ENCODE results near the gene GPC5. TPM values are rescaled to one million over a fixed set of nuclear protein-coding genes. Genes with fewer than 3 reads are reported as not detected.

GPC5 gene
- total and polyA plus RNA-seq, 3 experiments from 2014 or later, result 0.08 to 0.39 (median 0.13) TPM

DNA sequence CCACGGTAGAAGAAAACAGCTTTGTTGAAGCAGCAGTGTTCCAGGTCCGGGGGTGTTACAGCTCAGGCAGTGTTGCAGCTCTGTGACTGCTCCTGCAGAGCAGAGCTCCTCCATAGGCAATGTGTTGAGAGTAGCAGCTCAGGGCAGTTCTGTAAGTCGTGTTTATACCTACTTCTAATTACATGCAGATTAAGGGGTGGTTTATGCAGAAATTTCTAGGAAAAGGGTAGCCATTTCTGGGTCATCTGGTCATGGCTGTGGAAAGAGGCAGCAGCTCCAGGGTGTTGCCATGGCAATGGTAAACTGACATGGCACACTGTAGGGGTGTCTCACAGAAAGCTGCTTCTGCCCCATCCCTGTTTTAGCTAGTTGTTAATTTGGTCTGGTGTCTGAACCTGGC is 316.4 kb downstream of the GPC5 start:
- no peaks in the 10 kb centered on the region for H3K4me1 ChIP-seq (ENCODE audit: insufficient read depth, low read length)
- no peaks in the 10 kb centered on the region for H3K36me3 ChIP-seq (ENCODE audit: insufficient read depth, low read length)
- Mint-ChIP-seq H3K36me3 (no peaks in the 10 kb centered on the region), H3K4me3 (no peak overlapping the region), H3K27ac (no peak overlapping the region), H3K4me1 (no peaks in the 10 kb centered on the region), H3K9me3 (peaks cover 0 to 3% (median 0%) of the 10 kb centered on the region in 5 donors), H3K27me3 (no peaks in the 10 kb centered on the region)
- DNase-seq, result no peak
- H3K27ac ChIP-seq (ENCODE audit: low read depth, low read length), result no peak overlapping the region
- H3K4me3 ChIP-seq (ENCODE audit: low read length), result no peak overlapping the region
- ChIA-PET POLR2A (no interaction called here), CTCF (no interaction called here)
- no peaks in the 10 kb centered on the region for H3K9me3 ChIP-seq (ENCODE audit: low read length)
- H3K27me3 ChIP-seq (ENCODE audit: insufficient read depth, low read length, poor library complexity, severe bottlenecking), result no peaks in the 10 kb centered on the region

DNA sequence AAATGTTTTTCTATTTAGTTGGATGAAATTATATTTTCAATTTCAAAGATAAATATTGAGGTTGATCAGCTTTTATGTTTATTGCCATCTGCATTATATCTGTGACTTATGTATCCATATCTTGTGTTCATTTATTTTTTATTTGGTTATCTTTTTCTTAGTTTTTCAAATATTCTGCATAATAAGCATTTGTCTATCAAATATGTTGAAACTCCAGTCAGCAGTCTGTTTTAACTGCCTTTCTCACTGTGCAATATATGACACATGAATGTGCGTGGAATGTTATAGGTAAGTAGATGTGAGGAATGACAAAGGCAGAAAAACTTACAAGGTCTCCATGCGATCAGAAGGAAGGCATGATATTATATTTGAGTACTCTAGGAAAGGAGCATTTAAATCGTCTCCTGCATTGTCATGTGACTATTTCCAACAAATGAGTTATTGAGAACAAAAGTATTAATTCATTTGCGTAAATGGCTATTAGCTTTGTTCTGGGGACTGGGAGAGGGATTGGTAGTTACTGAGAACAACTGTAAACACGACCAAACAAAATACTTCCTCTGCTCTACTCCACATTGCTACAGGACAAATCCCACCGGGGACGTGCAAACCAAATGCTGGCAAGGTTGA is 318.1 kb downstream of the GPC5 start:
- Mint-ChIP-seq H3K4me1 (no peaks in the 10 kb centered on the region), H3K4me3 (no peak overlapping the region), H3K27me3 (no peaks in the 10 kb centered on the region), H3K27ac (no peak overlapping the region), H3K9me3 (peaks cover 0 to 3% (median 0%) of the 10 kb centered on the region in 5 donors), H3K36me3 (no peaks in the 10 kb centered on the region)
- DNase-seq, result no peak
- ChIA-PET CTCF (no interaction called here), POLR2A (no interaction called here)
- Histone ChIP-seq H3K4me1 (ENCODE audit: insufficient read depth, low read length) (no peaks in the 10 kb centered on the region), H3K4me3 (ENCODE audit: low read length) (no peak overlapping the region), H3K9me3 (ENCODE audit: low read length) (no peaks in the 10 kb centered on the region), H3K36me3 (ENCODE audit: insufficient read depth, low read length) (no peaks in the 10 kb centered on the region), H3K27me3 (ENCODE audit: insufficient read depth, low read length, poor library complexity, severe bottlenecking) (no peaks in the 10 kb centered on the region), H3K27ac (ENCODE audit: low read depth, low read length) (no peak overlapping the region)

DNA sequence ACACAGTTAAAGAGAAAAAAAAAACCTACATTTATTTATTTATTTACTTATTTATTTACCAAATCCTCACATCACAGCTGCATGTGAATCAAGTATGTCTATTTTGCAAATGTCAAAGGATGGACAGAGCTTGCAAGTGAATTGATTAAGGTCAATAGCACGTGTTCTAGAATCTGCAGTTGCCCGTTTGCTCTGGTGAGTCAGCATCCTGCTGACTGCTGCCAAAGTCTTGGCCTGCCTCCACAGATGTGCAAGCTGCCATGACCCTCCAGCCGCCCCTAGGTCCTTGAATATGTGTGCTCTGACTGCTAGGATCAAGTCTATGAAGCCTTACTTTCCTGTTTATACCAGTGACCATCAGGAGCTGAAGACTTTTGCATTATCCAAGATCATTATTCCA is 320.6 kb downstream of the GPC5 start:
- Mint-ChIP-seq H3K27ac (no peak overlapping the region), H3K9me3 (peaks cover 0 to 3% (median 0%) of the 10 kb centered on the region in 5 donors), H3K4me3 (no peak overlapping the region), H3K4me1 (no peaks in the 10 kb centered on the region), H3K27me3 (no peaks in the 10 kb centered on the region), H3K36me3 (no peaks in the 10 kb centered on the region)
- ChIA-PET CTCF (no interaction called here), POLR2A (no interaction called here)
- H3K27ac ChIP-seq (ENCODE audit: low read depth, low read length), result no peak overlapping the region
- H3K4me1 ChIP-seq (ENCODE audit: insufficient read depth, low read length), result no peaks in the 10 kb centered on the region
- H3K36me3 ChIP-seq (ENCODE audit: insufficient read depth, low read length), result no peaks in the 10 kb centered on the region
- DNase-seq, result no peak
- no peaks in the 10 kb centered on the region for H3K9me3 ChIP-seq (ENCODE audit: low read length)
- H3K27me3 ChIP-seq (ENCODE audit: insufficient read depth, low read length, poor library complexity, severe bottlenecking), result no peaks in the 10 kb centered on the region
- H3K4me3 ChIP-seq (ENCODE audit: low read length), result no peak overlapping the region

DNA sequence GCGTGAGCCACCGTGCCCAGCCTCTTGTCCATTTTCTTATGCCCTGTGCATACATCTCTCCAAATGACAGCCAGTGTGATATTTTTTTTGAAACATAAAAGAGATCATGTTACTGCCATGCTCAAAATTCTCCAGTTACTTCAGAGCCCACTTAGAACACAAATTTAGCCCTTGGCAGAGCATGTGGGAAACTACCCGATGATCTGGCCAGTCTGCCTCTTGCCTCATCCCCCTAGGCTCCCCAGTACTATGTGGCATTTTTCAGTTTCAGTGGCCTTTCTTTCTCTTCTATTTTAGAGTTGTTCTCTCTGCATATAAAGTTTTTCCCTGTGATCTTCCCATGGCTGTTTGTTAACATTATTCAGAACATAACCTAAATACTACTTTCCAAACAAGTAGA is 323.0 kb downstream of the GPC5 start:
- Histone ChIP-seq H3K27me3 (ENCODE audit: insufficient read depth, low read length, poor library complexity, severe bottlenecking) (no peaks in the 10 kb centered on the region), H3K9me3 (ENCODE audit: low read length) (no peaks in the 10 kb centered on the region), H3K4me1 (ENCODE audit: insufficient read depth, low read length) (no peaks in the 10 kb centered on the region), H3K36me3 (ENCODE audit: insufficient read depth, low read length) (no peaks in the 10 kb centered on the region), H3K4me3 (ENCODE audit: low read length) (no peak overlapping the region), H3K27ac (ENCODE audit: low read depth, low read length) (no peak overlapping the region)
- no peaks in the 10 kb centered on the region for H3K9me3 Mint-ChIP-seq
- ChIA-PET CTCF (no interaction called here), POLR2A (no interaction called here)
- no peaks in the 10 kb centered on the region for H3K27me3 Mint-ChIP-seq
- DNase-seq, result no peak
- no peaks in the 10 kb centered on the region for H3K4me1 Mint-ChIP-seq
- H3K36me3 Mint-ChIP-seq, result no peaks in the 10 kb centered on the region
- H3K27ac Mint-ChIP-seq, result peak overlapping the region in 1 of 8 donors; percentile 18
- H3K4me3 Mint-ChIP-seq, result no peak overlapping the region

DNA sequence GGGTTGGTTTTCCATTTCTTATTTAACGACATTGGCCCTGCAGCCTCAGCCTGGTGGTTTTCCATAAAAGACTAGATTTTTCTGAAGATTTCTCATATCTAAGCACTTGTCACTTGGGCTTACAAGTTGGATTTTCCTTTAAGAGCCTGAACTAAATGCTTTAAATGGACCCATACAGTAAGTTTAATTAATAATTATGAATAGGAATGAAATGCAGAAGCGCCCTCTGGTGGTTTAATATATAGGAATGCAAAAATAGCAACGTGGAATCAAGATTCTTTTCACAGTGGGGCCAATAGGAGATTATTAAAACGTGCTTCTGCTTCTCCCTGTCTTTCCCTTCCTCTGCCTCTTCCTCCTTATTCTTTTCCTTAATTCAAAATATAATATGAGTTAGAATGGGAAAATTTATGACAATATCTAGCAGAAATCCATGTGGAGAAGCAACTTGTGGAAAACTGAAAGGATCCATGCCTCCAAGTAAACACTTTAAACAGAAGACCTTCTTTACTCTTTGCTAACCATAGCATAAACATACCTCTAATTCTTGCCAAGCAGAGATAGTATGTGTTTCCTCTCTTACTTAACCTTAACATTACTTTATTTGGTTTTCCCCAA is 324.0 kb downstream of the GPC5 start:
- H3K4me3 Mint-ChIP-seq, result no peak overlapping the region
- DNase-seq, result peak in 1 of 5 donors; percentile 7
- Histone ChIP-seq H3K36me3 (ENCODE audit: insufficient read depth, low read length) (no peaks in the 10 kb centered on the region), H3K4me1 (ENCODE audit: insufficient read depth, low read length) (no peaks in the 10 kb centered on the region), H3K4me3 (ENCODE audit: low read length) (no peak overlapping the region), H3K27me3 (ENCODE audit: insufficient read depth, low read length, poor library complexity, severe bottlenecking) (no peaks in the 10 kb centered on the region), H3K9me3 (ENCODE audit: low read length) (no peaks in the 10 kb centered on the region), H3K27ac (ENCODE audit: low read depth, low read length) (no peak overlapping the region)
- H3K9me3 Mint-ChIP-seq, result no peaks in the 10 kb centered on the region
- no peaks in the 10 kb centered on the region for H3K36me3 Mint-ChIP-seq
- H3K27me3 Mint-ChIP-seq, result no peaks in the 10 kb centered on the region
- H3K27ac Mint-ChIP-seq, result no peak overlapping the region
- no peaks in the 10 kb centered on the region for H3K4me1 Mint-ChIP-seq
- POLR2A ChIA-PET, result no interaction called here
- CTCF ChIA-PET, result interaction anchor here (1.2 kb wide), 1 partner anchor 13 kb away, joined by 4 read pairs; no protein-coding TSS in a partner anchor

DNA sequence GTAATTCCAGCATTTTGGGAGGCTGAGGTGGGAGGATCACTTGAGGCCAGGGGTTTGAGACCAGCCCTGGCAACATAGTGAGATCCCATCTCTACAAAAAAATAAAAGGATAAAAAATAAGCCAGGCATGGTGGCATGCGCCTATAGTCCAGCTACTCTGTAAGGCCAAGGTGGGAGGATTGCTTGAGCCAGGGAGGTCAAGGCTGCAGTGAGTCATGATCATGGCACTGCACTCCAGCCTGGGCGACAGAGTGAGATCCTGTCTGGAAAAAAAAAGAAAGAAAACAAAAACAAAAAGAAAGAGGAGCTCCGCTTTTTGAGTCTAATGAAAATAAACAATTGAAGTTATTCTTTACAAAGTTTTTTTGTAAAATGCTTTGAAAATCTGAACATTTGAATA is 326.2 kb downstream of the GPC5 start:
- POLR2A ChIA-PET, result no interaction called here
- Histone ChIP-seq H3K27me3 (ENCODE audit: insufficient read depth, low read length, poor library complexity, severe bottlenecking) (no peaks in the 10 kb centered on the region), H3K4me3 (ENCODE audit: low read length) (no peak overlapping the region), H3K4me1 (ENCODE audit: insufficient read depth, low read length) (no peaks in the 10 kb centered on the region), H3K36me3 (ENCODE audit: insufficient read depth, low read length) (no peaks in the 10 kb centered on the region), H3K27ac (ENCODE audit: low read depth, low read length) (no peak overlapping the region), H3K9me3 (ENCODE audit: low read length) (no peaks in the 10 kb centered on the region)
- CTCF ChIA-PET, result no interaction called here
- Mint-ChIP-seq H3K4me1 (no peaks in the 10 kb centered on the region), H3K4me3 (no peak overlapping the region), H3K9me3 (no peaks in the 10 kb centered on the region), H3K27ac (no peak overlapping the region), H3K27me3 (no peaks in the 10 kb centered on the region), H3K36me3 (no peaks in the 10 kb centered on the region)
- no peak for DNase-seq

DNA sequence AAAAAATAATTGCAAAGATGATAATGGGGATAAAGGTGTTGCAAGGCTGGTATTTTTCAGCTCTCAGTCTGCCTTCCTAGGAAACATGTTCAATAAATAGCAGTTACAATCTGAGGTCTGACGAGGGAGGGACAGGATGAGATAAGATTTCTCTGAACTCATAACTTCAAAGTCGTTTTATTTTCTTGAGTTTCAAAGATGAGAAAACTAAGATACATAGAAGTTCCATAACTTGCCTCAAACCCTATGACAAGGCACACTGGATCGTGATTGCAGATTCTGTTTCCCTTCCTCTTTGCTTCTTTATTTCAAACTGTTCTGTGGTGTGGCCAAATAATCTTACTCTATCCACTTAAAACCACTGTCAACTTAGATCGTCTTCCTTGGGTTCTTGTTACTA is 327.2 kb downstream of the GPC5 start:
- DNase-seq, result no peak
- no peaks in the 10 kb centered on the region for H3K9me3 ChIP-seq (ENCODE audit: low read length)
- Mint-ChIP-seq H3K27ac (no peak overlapping the region), H3K36me3 (no peaks in the 10 kb centered on the region), H3K27me3 (no peaks in the 10 kb centered on the region), H3K4me1 (no peaks in the 10 kb centered on the region), H3K4me3 (no peak overlapping the region), H3K9me3 (no peaks in the 10 kb centered on the region)
- no peaks in the 10 kb centered on the region for H3K27me3 ChIP-seq (ENCODE audit: insufficient read depth, low read length, poor library complexity, severe bottlenecking)
- no peaks in the 10 kb centered on the region for H3K4me1 ChIP-seq (ENCODE audit: insufficient read depth, low read length)
- CTCF ChIA-PET, result no interaction called here
- no peak overlapping the region for H3K27ac ChIP-seq (ENCODE audit: low read depth, low read length)
- no peak overlapping the region for H3K4me3 ChIP-seq (ENCODE audit: low read length)
- H3K36me3 ChIP-seq (ENCODE audit: insufficient read depth, low read length), result no peaks in the 10 kb centered on the region
- POLR2A ChIA-PET, result no interaction called here

DNA sequence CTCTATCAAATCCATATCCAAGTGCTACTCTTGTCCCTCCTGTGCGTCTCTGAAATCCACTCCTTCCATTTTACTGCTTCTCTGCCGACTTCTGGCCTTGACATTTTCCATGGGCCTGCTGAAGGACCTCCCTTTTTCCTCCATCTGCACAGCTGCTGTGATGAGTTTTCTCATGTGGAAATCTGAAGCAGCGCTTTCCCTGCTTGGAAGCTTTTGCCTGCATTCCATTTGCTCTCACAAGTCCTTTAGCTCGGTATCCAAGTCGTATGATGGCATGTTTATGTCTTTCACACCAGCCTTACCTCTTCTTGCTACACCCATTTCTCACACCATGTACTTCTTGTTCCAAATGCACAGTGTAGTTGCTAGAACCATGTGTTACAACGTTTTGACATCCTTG is 328.2 kb downstream of the GPC5 start:
- H3K4me3 ChIP-seq (ENCODE audit: low read length), result no peak overlapping the region
- no peak for DNase-seq
- H3K27me3 Mint-ChIP-seq, result no peaks in the 10 kb centered on the region
- H3K4me3 Mint-ChIP-seq, result no peak overlapping the region
- no peaks in the 10 kb centered on the region for H3K27me3 ChIP-seq (ENCODE audit: insufficient read depth, low read length, poor library complexity, severe bottlenecking)
- H3K27ac ChIP-seq (ENCODE audit: low read depth, low read length), result no peak overlapping the region
- H3K4me1 Mint-ChIP-seq, result no peaks in the 10 kb centered on the region
- CTCF ChIA-PET, result no interaction called here
- H3K9me3 ChIP-seq (ENCODE audit: low read length), result no peaks in the 10 kb centered on the region
- H3K4me1 ChIP-seq (ENCODE audit: insufficient read depth, low read length), result no peaks in the 10 kb centered on the region
- H3K9me3 Mint-ChIP-seq, result no peaks in the 10 kb centered on the region
- POLR2A ChIA-PET, result no interaction called here
- no peaks in the 10 kb centered on the region for H3K36me3 Mint-ChIP-seq
- no peaks in the 10 kb centered on the region for H3K36me3 ChIP-seq (ENCODE audit: insufficient read depth, low read length)
- no peak overlapping the region for H3K27ac Mint-ChIP-seq
